Ovary (tissue), 3 donors: ENCODE results near the gene ERRFI1.

ENCODE experiments used
- EP300 ChIP-seq: sonication (generic); formaldehyde crosslinking; IDR thresholded peaks from one replicate; pipeline ENCODE4 v1.6.1; 2017; ENCODE audit warnings: antibody characterized with exemption
- POLR2A ChIP-seq: fragments of 450-650 bp; IDR thresholded peaks from one replicate; pipeline ENCODE4 v1.6.1; 2017; ENCODE audit warnings: antibody characterized with exemption, mild to moderate bottlenecking, moderate library complexity
- TF ChIP-seq, protein P1 (sequence below), 3 donors: fragments of 450-650 bp in 2 of 3; fragments of 200-600 bp in 1 of 3; IDR thresholded peaks; one replicate each; pipeline versions ENCODE4 v1.5.1 to v1.8.0; 2016 to 2022; ENCODE audit warnings: antibody characterized with exemption in 3 of 3, mild to moderate bottlenecking in 1 of 3
- donor health status: DM: no; HTN: no; CAD: no.

DNA sequence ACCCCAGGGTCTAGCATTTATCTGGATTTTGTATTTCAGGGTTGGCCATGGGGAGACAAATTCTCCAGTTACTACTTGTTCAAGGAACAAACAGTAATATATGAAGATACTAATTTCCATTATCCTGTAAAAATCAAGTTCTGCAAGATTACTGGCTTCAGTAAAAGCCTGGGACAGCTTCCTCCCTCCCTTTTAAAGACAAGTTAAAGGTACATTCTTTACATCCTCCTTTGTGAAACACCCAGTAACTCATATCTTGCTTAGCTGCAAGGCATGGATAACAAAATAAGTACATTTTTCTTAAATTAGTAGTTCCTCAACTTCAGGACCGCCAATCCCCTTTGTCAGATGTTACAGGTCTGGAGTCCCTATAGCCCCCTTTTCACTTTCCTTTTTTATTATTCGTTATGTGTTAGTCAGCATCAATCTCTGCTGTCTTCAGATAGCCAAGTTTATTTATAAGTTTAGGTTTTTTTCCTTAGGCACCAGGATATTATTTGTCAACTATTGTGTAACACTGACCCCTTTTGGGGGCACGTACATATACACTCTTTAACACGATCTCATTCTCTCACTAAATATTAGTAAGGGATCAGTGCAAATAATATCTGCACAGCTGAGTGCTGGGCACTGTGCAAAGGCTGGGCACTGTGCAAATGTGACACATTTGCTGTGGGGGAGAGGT lies 9.8 kb downstream of the ERRFI1 start:
- no peak for TF ChIP-seq POLR2A
- TF ChIP-seq, protein P1, sequence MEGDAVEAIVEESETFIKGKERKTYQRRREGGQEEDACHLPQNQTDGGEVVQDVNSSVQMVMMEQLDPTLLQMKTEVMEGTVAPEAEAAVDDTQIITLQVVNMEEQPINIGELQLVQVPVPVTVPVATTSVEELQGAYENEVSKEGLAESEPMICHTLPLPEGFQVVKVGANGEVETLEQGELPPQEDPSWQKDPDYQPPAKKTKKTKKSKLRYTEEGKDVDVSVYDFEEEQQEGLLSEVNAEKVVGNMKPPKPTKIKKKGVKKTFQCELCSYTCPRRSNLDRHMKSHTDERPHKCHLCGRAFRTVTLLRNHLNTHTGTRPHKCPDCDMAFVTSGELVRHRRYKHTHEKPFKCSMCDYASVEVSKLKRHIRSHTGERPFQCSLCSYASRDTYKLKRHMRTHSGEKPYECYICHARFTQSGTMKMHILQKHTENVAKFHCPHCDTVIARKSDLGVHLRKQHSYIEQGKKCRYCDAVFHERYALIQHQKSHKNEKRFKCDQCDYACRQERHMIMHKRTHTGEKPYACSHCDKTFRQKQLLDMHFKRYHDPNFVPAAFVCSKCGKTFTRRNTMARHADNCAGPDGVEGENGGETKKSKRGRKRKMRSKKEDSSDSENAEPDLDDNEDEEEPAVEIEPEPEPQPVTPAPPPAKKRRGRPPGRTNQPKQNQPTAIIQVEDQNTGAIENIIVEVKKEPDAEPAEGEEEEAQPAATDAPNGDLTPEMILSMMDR (IDR thresholded peaks at IDR 0.05), result no peak
- no peak for TF ChIP-seq EP300
